IMR-90 (cell line): Measurements from ENCODE around the gene ANKRD11.
A peak's percentile ranks its signal among the peaks of the same experiment; 100 is the strongest.

Experiments
- CEBPB ChIP-seq: IDR thresholded peaks from 2 replicates; pipeline ENCODE4 v1.6.1; 2012; ENCODE audit warnings: low read depth, low read length, improper control_type of control experiment
- CTCF ChIP-seq: conservative IDR thresholded peaks from 2 replicates; pipeline ENCODE4 v1.5.1; 2012; ENCODE audit warnings: mild to moderate bottlenecking, low read depth, low read length, improper control_type of control experiment
- POLR2A ChIP-seq: IDR thresholded peaks from 2 replicates; pipeline ENCODE4 v1.6.1; 2012; ENCODE audit warnings: mild to moderate bottlenecking, low read depth, low read length
- SMC3 ChIP-seq: fragments of 150-350 bp; IDR thresholded peaks from 2 replicates; pipeline ENCODE4 v1.6.1; 2016; ENCODE audit warnings: low read depth, mild to moderate bottlenecking, antibody characterized with exemption, low read length, moderate library complexity

- no peak for TF ChIP-seq CTCF
- no peak for TF ChIP-seq POLR2A
- TF ChIP-seq SMC3: peak; percentile 23; the same call in 1 of the 2 replicates
- peak; percentile 95 for TF ChIP-seq CEBPB
Measured at GRCh38 chr16:89395150-89396142, 94.9 kb downstream of the ANKRD11 start.
